Left renal pelvis (tissue), 4 donors: ENCODE measurements around the gene SAMD3. TPM values are rescaled to one million over a fixed set of nuclear protein-coding genes. Genes with fewer than 3 reads are reported as not detected.
"Not testable (repeated sequence)": the region's sequence is repeated elsewhere in the genome, so short reads cannot be mapped to it uniquely, and the experiment has no call there.

ENCODE experiments used
- DNase-seq, 4 donors: peaks; one replicate each; pipeline ENCODE4 v3.0.0-alpha.2; 2013; ENCODE audit warnings: low read depth in 4 of 4, low spot score in 3 of 4
- polyA plus RNA-seq, 4 donors: library from polyadenylated mRNA; unstranded; fragments of 120-200 nt; gene quantifications; one replicate each; pipeline ENCODE4 v1.2.1, GENCODE V29; 2013; ENCODE audit not compliant: insufficient read length in 4 of 4

The SAMD3 gene
- polyA plus RNA-seq, 4 donors, result 0.68 to 1.3 (median 0.97) TPM

DNA sequence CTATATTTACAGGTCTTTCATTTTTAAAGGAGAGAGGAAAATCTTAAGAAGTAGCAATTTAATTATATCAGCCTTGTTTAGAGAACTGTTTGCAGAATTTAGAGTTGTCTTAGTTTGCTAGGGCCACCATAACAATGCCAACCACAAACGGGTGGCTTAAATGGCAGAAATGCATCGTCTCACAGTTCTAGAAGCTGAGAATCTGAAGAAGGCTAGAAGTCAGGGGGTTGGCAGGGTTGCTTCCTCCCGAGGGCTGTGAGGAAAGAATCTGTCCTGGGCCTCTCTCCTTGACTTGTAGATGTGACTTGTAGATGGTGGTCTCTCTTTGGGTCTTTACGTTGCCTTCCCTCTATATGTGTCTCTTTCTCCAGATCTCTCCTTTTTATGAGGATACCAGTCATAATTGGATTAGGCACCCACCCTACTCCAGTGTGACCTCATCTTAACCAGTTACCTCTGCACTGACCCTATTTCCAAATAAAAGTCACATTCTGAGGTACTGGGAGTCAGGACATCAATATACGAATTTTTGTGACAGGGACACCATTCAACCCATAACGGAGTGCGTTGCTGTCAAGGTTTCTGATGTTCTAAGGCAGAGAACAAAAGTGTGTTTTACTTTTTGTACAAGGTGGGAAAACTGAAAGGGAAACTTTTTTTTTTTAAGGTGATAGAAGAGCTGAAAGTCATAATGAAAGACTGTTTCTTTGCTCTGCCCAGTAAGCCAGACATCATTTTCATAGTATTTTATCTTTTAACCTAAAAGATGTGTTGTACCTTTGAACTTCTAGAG lies 84.4 kb downstream of the SAMD3 start:
- no peak for DNase-seq

DNA sequence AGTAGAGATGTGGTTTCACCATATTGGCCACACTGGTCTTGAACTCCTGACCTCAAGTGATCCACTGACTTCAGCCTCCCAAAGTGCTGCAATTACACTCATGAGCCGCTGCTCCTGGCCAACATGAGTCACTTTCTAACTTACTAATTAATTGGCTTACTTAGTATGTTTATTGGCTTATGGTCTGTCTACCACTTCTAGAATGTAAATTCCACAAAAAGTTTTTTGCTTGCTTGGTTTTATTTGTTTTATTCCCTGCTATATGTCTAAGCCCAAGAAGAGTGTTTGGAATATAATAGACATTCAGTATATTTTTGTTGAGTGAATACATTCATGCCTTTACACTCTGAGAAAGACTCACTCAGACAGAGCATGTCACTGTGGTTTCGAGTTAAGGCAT lies 86.0 kb downstream of the SAMD3 start:
- no peak for DNase-seq

DNA sequence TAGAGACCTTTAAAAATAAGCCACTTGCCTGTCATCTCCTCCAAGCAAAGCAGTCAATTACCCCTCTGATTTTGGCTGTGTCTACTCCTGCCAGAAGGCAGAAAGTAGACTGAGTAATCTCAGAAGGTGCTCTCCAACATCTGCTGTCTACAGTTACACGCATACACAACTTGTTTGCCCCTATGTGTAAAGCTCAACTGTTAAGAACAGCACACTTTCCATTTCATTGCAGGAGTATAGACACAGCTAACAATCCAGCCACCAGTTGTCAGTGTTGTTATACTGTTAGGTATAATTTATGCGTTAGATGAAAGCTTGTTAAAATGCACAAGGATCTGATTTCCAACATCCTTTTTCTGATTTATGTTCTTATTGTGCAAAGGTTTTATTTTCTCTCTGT lies 88.2 kb downstream of the SAMD3 start:
- no peak for DNase-seq

DNA sequence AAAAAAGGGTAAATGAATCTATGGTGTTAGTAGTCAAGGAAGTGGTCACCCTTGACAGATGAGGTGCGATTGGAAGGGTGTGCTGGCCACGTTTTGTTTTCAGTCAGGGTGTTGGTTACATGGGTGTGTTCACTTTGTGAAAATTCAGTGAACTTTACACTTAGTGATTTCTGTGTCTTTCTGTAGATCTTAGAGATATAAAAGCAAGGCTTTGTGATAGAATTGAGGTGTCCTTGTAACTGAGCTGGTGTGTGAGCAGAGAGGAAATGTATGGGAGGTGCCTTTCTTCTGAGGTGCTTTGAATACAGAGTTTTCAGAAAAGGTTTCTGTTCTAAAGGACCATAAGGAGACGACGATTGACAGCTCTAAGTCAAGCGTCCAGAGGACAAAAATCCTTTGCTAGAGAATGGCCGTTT lies 90.5 kb downstream of the SAMD3 start:
- DNase-seq, result no peak

DNA sequence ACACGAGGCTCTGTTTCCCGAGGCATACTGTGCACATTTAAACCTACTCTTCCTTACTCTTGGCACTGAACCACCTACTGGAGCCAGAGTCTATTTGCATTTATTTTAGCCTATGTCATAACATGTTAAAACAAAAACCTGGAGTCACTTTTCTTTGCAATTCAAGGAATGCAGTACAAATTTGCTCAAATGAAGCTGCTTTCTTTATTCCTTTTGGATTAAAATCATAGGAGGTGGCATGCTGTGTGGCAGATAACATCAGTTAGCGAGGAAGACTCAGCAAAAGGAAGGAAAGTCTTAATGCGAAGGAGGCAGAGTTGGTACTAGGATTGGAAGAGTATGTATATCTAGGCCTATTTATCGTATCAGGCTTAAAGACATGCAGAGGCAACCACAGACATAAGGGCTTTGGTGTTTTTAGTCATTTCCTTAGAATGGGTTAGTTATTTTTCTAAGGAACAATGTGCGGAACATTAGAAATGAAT lies 92.9 kb downstream of the SAMD3 start:
- DNase-seq, result no peak

DNA sequence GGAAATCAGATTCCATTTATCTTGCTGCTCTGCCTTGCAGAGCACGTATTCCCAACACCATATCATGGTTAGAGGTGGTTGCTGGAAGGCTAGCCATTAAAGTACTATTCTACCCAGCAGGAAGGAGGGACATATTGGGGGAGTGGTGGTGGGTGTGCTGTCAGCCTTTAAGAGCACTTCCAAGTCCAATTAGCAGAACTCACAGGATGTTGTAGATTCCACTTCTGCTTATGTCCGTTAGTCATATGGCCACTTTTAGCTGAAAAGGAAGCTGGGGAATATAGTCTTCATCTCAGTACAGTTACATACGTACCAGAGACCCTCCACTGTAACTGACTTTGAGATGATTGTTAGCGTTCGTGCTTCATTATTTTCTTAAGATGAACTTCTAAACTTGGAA lies 94.4 kb downstream of the SAMD3 start:
- no peak for DNase-seq

DNA sequence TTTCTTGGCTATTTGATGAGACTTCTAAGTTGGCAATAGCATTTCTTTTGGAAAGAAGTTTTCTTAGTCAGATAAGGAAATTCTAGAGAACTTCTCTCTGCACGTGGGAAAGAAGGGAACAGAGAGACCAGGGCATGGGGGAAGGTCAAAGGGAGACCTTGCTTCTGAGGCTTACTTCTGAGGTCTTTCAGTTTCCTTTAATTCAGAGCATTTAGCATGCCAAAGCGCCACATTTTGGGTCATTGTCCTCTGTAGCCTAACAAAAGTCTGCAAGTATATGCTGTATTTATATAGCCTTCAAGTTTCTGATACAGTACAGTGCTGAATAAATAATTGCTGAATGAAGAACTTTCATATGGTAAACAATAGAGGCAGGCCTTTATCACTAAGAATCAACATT lies 95.6 kb downstream of the SAMD3 start:
- DNase-seq, result no peak

DNA sequence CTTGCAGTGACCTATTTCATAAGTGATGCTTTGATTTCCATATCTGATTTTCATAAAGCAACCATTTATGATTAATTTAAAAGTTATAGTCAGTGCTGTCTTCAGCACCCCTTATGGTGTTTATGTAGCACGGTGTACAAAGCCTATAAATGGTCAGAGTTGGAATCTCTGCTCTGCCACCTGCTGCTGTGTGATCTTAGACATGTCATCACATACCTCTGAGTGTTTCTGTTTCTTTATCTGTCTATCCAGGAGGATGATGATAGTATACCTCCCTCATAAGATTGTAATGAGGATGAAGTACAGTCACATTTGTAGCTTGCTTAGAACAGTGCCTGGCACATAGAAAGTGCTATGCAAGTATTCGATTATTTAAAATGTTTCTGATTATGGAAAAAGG lies 100.5 kb downstream of the SAMD3 start:
- no peak for DNase-seq

DNA sequence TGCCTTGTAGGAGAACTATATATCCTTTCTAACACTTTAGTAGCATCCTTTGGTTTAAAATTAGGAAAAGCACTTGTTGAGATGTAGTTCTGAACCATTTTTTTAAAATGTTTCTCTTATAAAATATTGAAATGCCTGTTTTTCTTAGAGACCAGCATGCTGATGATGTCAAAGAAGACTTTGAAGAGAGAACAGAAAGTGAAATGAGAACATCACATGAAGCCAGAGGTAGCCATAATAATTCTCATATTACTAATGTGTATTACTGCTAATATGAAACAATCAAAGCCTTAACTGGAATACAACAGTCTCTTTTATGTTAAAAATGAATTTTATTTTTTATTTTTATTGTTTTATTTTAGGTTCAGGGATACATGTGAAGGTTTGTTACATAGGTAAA lies 102.0 kb downstream of the SAMD3 start:
- DNase-seq, result no peak

DNA sequence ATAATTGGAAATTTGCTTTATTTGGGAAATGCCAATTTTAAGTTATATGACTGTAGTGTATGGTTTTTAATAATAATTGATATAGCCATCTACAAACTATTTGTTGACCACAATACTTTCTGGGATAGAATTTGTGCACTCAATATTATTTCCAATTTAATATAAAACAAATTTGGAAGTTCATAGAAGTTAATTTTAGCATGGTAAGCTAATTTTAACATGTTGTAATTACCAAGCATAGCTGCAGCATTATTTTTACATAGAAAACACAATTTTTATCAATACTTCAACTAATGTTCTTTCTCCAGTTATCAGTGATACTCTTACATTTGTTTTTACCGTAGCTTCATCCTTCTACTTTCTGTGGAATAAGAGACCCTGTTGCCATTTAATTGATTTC lies 103.5 kb downstream of the SAMD3 start:
- no peak for DNase-seq

DNA sequence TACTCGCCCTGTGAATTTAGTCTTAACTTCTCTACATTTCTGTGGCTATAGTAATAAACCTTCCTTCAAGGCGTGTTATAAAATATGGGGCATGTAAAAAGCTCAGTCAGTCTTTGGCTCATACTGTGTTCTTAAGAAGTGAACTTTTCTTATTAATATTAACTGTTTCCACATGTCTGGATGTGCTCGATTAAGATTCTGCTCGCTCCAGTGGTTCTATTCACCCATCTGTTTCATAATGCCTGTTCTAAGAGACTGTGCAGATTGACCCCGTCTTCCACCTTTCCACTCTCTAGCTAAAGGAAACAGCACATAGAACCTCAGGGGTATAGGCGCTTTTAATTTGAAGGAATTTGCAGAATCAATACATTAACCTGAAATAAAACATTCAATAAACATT lies 104.5 kb downstream of the SAMD3 start:
- no peak for DNase-seq

DNA sequence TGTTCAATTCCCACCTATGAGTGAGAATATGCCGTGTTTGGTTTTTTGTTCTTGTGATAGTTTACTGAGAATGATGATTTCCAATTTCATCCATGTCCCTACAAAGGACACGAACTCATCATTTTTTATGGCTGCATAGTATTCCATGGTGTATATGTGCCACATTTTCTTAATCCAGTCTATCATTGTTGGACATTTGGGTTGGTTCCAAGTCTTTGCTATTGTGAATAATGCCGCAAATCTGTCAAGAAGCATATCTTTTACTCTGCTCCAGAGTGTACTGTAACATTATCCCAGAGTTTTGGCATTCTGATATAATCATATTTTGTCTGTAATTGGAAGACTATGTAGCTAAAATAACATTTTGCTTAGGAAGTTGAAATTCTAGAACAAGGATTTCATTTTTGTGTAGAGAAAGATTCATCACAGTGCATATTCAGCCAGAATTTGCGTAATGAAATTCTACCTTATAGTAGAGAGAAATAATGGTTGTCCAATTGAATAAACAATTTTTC lies 105.5 kb downstream of the SAMD3 start:
- DNase-seq, result not testable (repeated sequence)

DNA sequence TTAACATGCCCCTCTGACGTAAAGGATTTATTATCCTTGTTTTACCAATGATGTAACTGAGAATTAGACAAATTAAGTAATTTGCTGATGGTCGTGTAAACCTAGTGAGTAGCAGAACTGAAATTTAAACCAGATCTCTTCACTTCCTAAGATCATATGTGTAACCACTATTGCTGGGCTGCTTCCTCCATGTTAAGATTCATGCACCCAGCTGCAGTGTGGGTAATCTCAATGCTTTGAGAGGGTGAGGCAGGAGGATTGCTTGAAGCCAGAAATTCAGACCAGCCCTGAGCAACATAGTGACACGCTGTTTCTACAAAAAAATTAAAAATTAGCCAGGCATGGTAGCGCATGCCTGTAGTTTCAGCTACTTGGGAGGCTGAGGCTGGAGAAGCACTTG lies 106.5 kb downstream of the SAMD3 start:
- no peak for DNase-seq

DNA sequence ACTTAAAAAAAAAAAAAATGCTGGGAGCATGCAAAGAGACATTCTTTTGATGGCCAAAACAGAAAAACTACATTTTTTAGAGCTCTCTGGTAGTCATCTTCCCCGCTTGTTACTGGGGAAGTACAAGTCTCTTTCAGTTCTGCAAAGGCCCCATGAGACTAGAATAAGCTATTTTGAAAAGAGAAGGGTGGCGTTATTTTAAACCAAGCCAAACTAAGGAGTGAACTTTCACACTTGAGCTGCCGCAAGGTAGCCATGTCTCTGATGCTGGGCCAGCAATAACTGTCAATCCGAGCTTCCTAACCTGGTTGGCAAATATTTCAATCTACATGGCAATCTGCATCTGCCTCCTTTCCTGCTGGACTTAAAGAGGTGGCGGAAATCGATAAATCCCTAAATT lies 107.7 kb downstream of the SAMD3 start:
- DNase-seq, result no peak

DNA sequence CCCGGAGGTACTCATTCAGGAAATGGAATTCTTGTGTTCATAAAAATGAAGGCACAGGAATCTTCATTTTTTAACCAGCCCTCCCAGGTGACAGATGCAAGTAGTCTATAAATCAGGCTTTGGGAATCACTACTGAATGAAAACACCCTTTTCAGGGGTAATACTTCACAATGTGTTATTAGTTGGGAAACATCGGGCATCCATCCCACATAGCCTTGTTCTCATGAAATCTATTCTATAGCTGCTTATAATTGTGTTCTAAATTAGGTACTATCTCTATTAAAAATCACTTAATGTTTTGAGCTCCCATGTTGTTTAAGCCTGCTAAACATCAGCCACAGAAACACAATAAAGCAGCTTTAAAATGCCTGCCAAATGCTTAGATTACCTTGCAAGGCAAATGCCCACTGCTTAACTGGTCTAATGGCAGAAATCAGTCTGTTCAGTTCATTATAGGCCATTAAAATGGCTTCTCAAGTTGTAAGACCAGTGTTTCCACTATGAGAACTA lies 109.5 kb downstream of the SAMD3 start:
- no peak for DNase-seq

DNA sequence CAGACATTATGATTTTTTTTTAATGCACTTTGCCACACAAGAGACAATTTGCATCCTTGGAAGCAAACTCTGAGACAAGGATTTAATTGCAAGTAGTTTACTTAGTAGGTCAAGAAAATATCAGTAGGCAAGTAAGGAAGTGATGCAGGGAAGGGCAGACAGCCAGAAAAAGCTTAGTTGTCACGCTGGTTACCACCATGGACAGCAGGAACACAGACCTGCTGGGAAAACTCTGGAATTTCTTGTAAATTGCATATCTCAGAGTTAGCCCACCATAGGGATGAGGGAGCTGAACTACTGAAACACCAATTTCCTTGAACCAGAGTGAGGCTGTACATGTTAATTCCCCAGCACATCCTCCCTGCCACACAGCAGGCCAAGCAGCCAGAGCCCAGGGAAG lies 111.7 kb downstream of the SAMD3 start:
- DNase-seq, result no peak

DNA sequence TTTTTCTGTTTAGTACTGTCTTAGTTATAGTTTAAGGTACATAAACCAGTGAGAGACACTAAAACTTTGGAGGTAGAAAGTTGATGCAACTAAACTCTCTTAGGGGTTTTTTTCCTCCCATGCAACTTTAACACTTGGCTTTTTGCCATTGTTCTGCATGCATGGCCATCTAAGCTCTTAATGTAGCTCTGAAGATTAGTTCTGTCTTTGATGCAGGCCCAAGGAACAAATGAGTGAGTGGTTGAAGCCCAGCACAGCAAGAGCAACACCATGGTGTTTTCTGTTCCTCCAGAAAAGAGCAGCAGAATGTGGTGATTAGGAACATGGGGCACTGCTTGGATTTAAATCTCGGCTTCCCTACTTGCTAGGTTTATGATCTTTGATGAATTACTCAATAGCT lies 115.0 kb downstream of the SAMD3 start:
- no peak for DNase-seq

DNA sequence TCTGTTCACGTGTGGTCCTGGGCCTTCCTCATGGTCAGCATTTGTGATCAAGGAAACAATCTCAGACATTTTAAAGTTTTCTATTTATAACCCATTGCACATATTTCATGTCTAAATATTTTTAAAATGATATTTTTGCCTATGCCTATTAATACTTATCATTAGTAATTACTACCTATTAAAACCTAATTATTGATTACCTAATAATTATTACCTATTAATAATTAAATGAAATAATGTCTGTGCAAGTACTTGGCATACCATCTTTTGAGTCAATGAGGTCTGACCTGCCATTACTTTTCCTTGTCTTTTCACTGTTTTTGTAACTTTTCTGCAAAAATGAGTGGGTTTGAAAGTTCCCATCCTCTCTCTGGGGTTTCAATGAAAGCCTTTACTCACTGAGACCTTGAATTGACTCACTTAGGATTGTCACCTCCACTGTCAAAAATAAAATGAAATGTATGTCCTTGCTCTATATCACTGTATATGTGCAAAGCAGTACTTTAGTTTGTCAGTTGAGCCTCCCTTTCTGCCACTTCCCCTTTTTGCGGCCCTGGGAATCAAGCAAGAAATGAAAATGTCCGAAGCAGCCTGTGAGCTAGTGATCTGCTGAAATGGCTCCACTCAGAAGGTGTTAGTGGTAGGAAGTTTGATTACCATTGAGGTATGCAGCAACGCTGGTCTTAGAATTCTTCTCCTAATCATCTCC lies 116.6 kb downstream of the SAMD3 start:
- DNase-seq, result no peak

DNA sequence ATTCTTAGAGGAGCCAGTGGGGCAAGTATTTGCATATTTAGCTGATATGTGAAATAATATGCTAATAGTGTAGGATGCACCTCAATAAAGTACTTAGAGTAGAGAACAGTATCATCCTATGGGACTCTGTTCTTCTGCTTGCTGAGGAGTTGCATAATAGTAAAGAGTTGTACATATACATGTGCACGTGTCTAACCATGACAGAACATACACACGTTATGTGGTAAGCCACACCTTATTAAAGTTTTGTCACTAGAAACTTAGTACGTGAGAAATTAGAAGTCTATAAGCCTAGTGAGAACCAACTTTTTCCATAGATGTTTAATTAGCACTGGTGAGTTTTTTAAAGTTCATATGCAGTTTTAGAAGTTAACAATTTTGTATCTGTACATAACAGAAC lies 123.6 kb downstream of the SAMD3 start:
- DNase-seq, result no peak

DNA sequence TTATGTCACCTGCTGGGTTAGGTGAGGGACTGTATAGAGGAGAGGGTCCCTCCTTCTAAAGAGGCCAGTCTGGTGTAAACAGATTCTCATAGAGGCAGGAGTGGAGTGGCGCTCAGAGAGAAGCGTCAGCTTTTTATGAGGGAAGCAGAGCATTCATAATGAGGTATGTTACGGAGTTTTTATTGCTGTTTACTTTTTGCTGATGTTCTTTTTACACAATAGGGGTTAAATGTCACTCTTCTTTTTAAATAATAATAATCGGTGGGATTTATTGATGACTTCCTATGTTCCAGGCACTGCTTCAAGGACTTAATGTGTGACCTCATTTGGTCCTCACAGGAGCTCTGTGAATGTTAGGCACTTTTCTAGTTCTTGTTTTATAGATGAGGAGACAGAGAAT lies 124.4 kb downstream of the SAMD3 start:
- no peak for DNase-seq
